Testis (tissue), 2 donors: ENCODE measurements around the gene PAWR.

Source experiments
- CTCF ChIP-seq, 3 experiments: fragments of 450-650 bp in 2 of 3; fragments of 200-600 bp in 1 of 3; sonication (generic) in 1 of 3; IDR thresholded peaks; one replicate each; pipeline ENCODE4 v1.5.1; 2016 to 2019; ENCODE audit warnings: antibody characterized with exemption in 3 of 3, mild to moderate bottlenecking in 2 of 3, moderate library complexity in 1 of 3
- POLR2A ChIP-seq: fragments of 450-650 bp; IDR thresholded peaks from one replicate; pipeline ENCODE4 v1.6.1; 2017; ENCODE audit warnings: antibody characterized with exemption, mild to moderate bottlenecking, moderate library complexity

DNA sequence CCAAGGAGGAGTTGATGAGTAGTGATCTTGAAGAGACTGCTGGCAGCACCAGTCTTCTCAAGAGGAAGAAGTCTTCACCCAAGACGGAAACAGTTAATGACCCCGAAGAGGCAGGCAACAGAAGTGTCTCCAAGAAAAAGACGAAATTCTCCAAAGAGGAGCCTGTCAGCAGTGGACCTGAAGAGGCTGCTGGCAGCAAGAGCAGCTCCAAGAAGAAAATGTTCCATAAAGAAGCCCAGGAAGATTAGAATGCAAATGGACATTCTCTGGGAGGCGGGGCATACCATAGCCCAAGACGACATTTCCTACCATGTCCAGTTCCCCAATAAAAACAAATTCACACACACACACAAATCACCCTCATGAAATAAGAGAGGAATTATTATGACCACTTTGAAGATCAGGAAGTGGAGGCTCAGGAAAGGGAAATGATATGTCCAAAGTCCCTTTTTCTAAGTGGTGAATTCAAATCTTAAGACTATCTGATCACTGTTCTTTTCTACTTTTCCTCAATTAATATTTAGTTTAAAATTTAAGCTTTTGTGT, 131.8 kb downstream of the PAWR start:
- TF ChIP-seq CTCF (IDR thresholded peaks at IDR 0.05): no peak
- no peak for TF ChIP-seq POLR2A
